Measurements from ENCODE around the gene MLN.

Gene MLN

GRCh38 chr6:33824461-33825154 is 20.8 kb upstream of the MLN start:
- Histone ChIP-seq H3K36me3 (replicated peaks; ENCODE audit: low read depth, low read length) (no peaks in the 10 kb centered on the region), H3K4me3 (ENCODE audit: low read length) (no peak overlapping the region), H2AFZ (ENCODE audit: low read depth, low read length) (no peak overlapping the region), H3K9me3 (ENCODE audit: insufficient read depth, low read length) (no peaks in the 10 kb centered on the region), H3K4me1 (ENCODE audit: low read length) (no peaks in the 10 kb centered on the region), H3K27me3 (ENCODE audit: low read depth, low read length) (no peaks in the 10 kb centered on the region), H3K4me2 (ENCODE audit: low read length) (no peak overlapping the region), H3K9ac (ENCODE audit: low read length) (no peak overlapping the region), H3K79me2 (ENCODE audit: low read length) (no peaks in the 10 kb centered on the region), H3K27ac (ENCODE audit: low read length) (no peak overlapping the region), H4K20me1 (ENCODE audit: insufficient read depth, low read length) (no peaks in the 10 kb centered on the region)
- no peak for TF ChIP-seq EZH2phosphoT487 (IDR thresholded peaks at IDR 0.05; ENCODE audit: low read depth)
- TF ChIP-seq CTCF (IDR thresholded peaks at IDR 0.05; ENCODE audit: low read depth, low read length), result no peak

DNA sequence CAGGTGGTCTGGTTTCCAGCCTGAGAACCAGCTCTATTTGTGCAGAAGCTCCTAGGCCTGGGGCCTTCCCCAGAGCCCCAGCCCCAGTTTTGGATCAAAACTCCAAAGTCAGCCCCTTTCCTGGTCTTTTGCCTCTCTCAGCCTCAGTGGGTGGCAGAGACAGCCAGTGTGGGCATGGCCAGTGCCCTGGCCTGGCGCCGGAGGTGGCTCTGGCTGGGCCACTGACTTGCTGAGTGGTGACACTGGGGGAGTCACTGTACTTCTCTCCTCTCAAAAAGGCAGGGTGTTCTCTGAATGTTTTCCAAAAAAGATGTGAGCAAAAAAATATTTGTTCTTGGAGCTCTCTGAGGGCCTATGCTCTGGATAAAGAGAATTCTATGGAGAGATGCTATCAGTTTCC is 20.0 kb upstream of the MLN start:
- H3K9ac ChIP-seq (ENCODE audit: low read length), result no peak overlapping the region
- no peaks in the 10 kb centered on the region for H4K20me1 ChIP-seq (ENCODE audit: insufficient read depth, low read length)
- no peaks in the 10 kb centered on the region for H3K79me2 ChIP-seq (ENCODE audit: low read length)
- H3K4me1 ChIP-seq (ENCODE audit: low read length), result no peaks in the 10 kb centered on the region
- H3K4me2 ChIP-seq (ENCODE audit: low read length), result no peak overlapping the region
- H3K27me3 ChIP-seq (ENCODE audit: low read depth, low read length), result no peaks in the 10 kb centered on the region
- H2AFZ ChIP-seq (ENCODE audit: low read depth, low read length), result no peak overlapping the region
- no peaks in the 10 kb centered on the region for H3K9me3 ChIP-seq (ENCODE audit: insufficient read depth, low read length)
- no peak overlapping the region for H3K4me3 ChIP-seq (ENCODE audit: low read length)
- no peak overlapping the region for H3K27ac ChIP-seq (ENCODE audit: low read length)
- TF ChIP-seq EZH2phosphoT487 (IDR thresholded peaks at IDR 0.05; ENCODE audit: low read depth) (no peak), CTCF (IDR thresholded peaks at IDR 0.05; ENCODE audit: low read depth, low read length) (no peak)
- no peaks in the 10 kb centered on the region for H3K36me3 ChIP-seq (replicated peaks; ENCODE audit: low read depth, low read length)

DNA sequence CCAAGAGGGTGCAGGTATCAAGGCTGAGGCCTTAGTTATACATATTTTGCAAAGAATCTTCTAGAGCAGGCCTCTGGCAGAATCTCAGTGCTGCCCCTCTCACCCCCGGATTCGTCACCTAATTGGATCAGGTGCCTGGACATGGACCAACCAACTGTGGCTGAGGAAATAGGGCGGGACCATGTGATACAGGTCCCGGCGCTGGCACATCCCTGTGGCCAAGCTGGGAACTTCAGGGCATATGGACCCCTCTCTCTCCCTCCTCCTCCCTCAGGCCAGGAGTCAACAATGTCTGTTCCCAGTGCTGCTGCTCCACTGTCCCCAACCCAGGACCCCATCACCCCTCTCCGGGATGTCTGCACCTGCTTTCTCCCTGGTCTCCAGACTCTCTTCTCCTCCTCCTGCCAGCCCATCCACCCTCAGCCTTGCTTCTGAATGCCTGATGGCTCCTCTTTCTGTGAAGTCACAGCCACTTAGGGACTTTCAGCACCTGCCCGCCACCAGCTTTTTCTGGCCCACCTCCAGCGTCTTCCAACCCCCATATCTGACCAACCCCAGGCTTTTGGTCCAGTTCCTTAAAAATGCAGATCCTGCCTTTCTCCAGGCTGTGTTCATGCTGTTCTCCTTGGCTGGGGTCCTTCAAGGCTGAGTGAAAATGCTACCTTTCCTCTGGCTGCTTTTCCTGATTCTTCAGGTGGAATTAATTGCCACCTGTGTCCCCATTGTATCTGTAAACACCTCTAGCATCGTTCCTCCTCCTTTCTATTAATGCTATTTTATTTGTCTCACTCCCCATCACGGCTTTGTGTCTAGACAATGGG is 19.0 kb upstream of the MLN start:
- Histone ChIP-seq H3K9ac (ENCODE audit: low read length) (no peak overlapping the region), H3K27ac (ENCODE audit: low read length) (no peak overlapping the region), H3K79me2 (ENCODE audit: low read length) (no peaks in the 10 kb centered on the region), H3K4me3 (ENCODE audit: low read length) (no peak overlapping the region), H4K20me1 (ENCODE audit: insufficient read depth, low read length) (no peaks in the 10 kb centered on the region), H3K4me2 (ENCODE audit: low read length) (no peak overlapping the region), H3K27me3 (ENCODE audit: low read depth, low read length) (no peaks in the 10 kb centered on the region), H3K9me3 (ENCODE audit: insufficient read depth, low read length) (no peaks in the 10 kb centered on the region), H2AFZ (ENCODE audit: low read depth, low read length) (no peak overlapping the region), H3K36me3 (replicated peaks; ENCODE audit: low read depth, low read length) (no peaks in the 10 kb centered on the region), H3K4me1 (ENCODE audit: low read length) (no peaks in the 10 kb centered on the region)
- TF ChIP-seq EZH2phosphoT487 (IDR thresholded peaks at IDR 0.05; ENCODE audit: low read depth) (no peak), CTCF (IDR thresholded peaks at IDR 0.05; ENCODE audit: low read depth, low read length) (no peak)

DNA sequence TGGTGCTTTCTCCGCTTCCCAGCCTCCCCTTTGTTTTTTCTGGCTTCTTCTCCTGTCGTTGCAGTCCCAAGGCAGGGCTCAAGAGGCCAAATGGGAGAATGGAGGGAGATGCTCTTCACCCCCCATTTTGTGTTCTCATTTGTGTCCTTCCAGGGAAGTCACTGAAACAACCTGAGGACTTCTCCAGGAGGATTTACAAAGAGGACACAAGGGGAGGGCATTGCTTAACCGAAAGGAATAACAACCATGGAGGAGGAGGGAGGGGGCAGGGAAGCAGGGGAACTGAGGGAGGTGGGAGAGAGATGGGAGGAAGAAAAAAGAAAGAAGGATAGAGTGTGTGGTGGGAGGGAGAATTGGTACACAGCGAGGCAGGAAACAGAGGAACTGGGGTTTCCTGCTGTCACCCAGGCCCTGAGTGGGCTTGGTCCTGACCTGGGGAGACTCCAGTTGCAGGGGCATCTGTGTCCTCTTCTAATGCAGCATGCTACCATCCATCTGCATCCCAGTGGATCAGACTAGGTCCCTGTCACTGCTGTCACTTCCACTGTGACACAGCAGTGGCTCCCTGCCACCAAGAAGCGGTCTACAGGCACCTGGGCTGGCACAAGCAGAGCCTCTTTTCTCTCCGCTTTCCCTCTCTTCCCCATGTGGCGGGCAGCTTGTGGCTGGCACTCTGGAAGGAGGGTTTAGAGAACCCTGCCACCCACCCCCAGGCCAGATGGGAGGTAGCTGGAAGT is 17.1 kb upstream of the MLN start:
- Histone ChIP-seq H3K4me2 (ENCODE audit: low read length) (no peak overlapping the region), H3K9me3 (ENCODE audit: insufficient read depth, low read length) (no peaks in the 10 kb centered on the region), H2AFZ (ENCODE audit: low read depth, low read length) (no peak overlapping the region)

More for the DNA sequence above, 17.1 kb upstream of the MLN start:
- Histone ChIP-seq H4K20me1 (ENCODE audit: insufficient read depth, low read length) (no peaks in the 10 kb centered on the region), H3K4me1 (ENCODE audit: low read length) (no peaks in the 10 kb centered on the region), H3K79me2 (ENCODE audit: low read length) (no peaks in the 10 kb centered on the region), H3K27ac (ENCODE audit: low read length) (no peak overlapping the region), H3K27me3 (ENCODE audit: low read depth, low read length) (no peaks in the 10 kb centered on the region), H3K4me3 (ENCODE audit: low read length) (no peak overlapping the region), H3K9ac (ENCODE audit: low read length) (no peak overlapping the region), H3K36me3 (replicated peaks; ENCODE audit: low read depth, low read length) (no peaks in the 10 kb centered on the region)
- TF ChIP-seq EZH2phosphoT487 (IDR thresholded peaks at IDR 0.05; ENCODE audit: low read depth) (no peak), CTCF (IDR thresholded peaks at IDR 0.05; ENCODE audit: low read depth, low read length) (no peak)
